Stimulated activated CD8-positive, alpha-beta memory T cell treated with anti-CD3 and anti-CD28 coated beads, Interleukin-2, amount 100 ng/mL, for 48 hours (primary cell): ENCODE measurements around the gene CNTN4.

Experiments used
- DNase-seq, 2 donors: peaks; one replicate each; pipeline ENCODE4 v3.0.0-alpha.2; 2020; ENCODE audit warnings: low read depth in 2 of 2

CNTN4 gene

GRCh38 chr3:2686816-2687502 lies 588.3 kb downstream of the CNTN4 start:
- DNase-seq = no peak

GRCh38 chr3:2697589-2697988 lies 598.9 kb downstream of the CNTN4 start:
- DNase-seq = no peak

- no peak for DNase-seq
These were observed 602.8 kb downstream of the CNTN4 start for GRCh38 chr3:2701471-2701870.

- no peak for DNase-seq
These were observed 607.6 kb downstream of the CNTN4 start for GRCh38 chr3:2706144-2706835.

- no peak for DNase-seq
These were observed 608.2 kb downstream of the CNTN4 start for GRCh38 chr3:2706836-2707210.

GRCh38 chr3:2711081-2711480 lies 612.4 kb downstream of the CNTN4 start:
- DNase-seq = no peak

- DNase-seq = no peak
These were observed 615.3 kb downstream of the CNTN4 start for GRCh38 chr3:2713923-2714322.

GRCh38 chr3:2714834-2715233 lies 616.2 kb downstream of the CNTN4 start:
- DNase-seq = no peak

GRCh38 chr3:2727101-2727500 lies 628.4 kb downstream of the CNTN4 start:
- no peak for DNase-seq

GRCh38 chr3:2727610-2728318 lies 629.1 kb downstream of the CNTN4 start:
- no peak for DNase-seq

GRCh38 chr3:2731843-2732242 lies 633.2 kb downstream of the CNTN4 start:
- no peak for DNase-seq

- DNase-seq = no peak
These were observed 636.8 kb downstream of the CNTN4 start for GRCh38 chr3:2735392-2735894.

GRCh38 chr3:2741516-2741915 lies 642.9 kb downstream of the CNTN4 start:
- no peak for DNase-seq

- DNase-seq = no peak
These were observed 666.4 kb downstream of the CNTN4 start for GRCh38 chr3:2765002-2765579.

- DNase-seq = no peak
These were observed 671.8 kb downstream of the CNTN4 start for GRCh38 chr3:2770451-2770850.

- no peak for DNase-seq
These were observed 672.5 kb downstream of the CNTN4 start for GRCh38 chr3:2771193-2771592.

GRCh38 chr3:2771741-2772140 lies 673.1 kb downstream of the CNTN4 start:
- no peak for DNase-seq

- DNase-seq = no peak
These were observed 674.1 kb downstream of the CNTN4 start for GRCh38 chr3:2772803-2773202.

GRCh38 chr3:2774481-2775249 lies 676.0 kb downstream of the CNTN4 start:
- no peak for DNase-seq

- DNase-seq = no peak
These were observed 684.6 kb downstream of the CNTN4 start for GRCh38 chr3:2783261-2783660.

GRCh38 chr3:2784627-2785026 lies 686.0 kb downstream of the CNTN4 start:
- DNase-seq = no peak
